Measurements from ENCODE around the gene FBN1. TPM values are rescaled to one million over a fixed set of nuclear protein-coding genes. Genes with fewer than 3 reads are reported as not detected.
A peak's percentile ranks its signal among the peaks of the same experiment; 100 is the strongest.

FBN1 gene
- total and polyA plus RNA-seq, 8 donors: 4.7 to 384 (median 42.6) TPM

DNA sequence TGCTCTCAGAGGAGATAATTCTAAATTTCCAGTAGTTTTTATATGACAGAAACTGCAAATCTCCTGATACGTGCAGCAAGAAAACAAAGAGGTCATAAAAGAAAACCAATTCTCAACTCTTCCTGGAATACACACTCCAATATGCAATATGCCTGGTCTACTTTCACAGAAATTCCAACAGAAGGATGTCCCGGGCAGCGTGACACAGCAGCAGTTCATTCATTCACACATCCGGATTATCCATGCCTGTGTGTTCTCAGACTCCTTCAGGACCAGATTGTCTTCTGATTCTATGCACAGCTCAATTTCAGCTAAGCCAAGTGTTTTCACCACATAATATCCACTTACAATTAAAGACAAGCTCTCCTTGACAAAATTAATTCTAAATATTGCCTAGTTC is 64.3 kb downstream of the FBN1 start:
- Histone ChIP-seq H3K27ac (no peak overlapping the region), H3K36me3 (peaks cover 0 to under 1% (median 0%) of the 10 kb centered on the region in 4 donors), H3K9me3 (no peaks in the 10 kb centered on the region), H3K4me1 (peaks cover 0 to 22% (median 9%) of the 10 kb centered on the region in 4 donors), H3K4me3 (no peak overlapping the region), H3K27me3 (no peaks in the 10 kb centered on the region)
- no peak for DNase-seq
- WGBS, 5 donors: 76 to 93% (median 90%) methylated on average over 4 of the region's 4 CpGs
- no peak for TF ChIP-seq POLR2AphosphoS5 (IDR thresholded peaks at IDR 0.05)
- TF ChIP-seq, protein P1, sequence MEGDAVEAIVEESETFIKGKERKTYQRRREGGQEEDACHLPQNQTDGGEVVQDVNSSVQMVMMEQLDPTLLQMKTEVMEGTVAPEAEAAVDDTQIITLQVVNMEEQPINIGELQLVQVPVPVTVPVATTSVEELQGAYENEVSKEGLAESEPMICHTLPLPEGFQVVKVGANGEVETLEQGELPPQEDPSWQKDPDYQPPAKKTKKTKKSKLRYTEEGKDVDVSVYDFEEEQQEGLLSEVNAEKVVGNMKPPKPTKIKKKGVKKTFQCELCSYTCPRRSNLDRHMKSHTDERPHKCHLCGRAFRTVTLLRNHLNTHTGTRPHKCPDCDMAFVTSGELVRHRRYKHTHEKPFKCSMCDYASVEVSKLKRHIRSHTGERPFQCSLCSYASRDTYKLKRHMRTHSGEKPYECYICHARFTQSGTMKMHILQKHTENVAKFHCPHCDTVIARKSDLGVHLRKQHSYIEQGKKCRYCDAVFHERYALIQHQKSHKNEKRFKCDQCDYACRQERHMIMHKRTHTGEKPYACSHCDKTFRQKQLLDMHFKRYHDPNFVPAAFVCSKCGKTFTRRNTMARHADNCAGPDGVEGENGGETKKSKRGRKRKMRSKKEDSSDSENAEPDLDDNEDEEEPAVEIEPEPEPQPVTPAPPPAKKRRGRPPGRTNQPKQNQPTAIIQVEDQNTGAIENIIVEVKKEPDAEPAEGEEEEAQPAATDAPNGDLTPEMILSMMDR (IDR thresholded peaks at IDR 0.05): no peak
- TF ChIP-seq POLR2A (IDR thresholded peaks at IDR 0.05): no peak
- no peak for TF ChIP-seq EP300 (IDR thresholded peaks at IDR 0.05)
- intact Hi-C loops (cut with DNase I; ENCODE audit: low total_unique reads): no loop called here

DNA sequence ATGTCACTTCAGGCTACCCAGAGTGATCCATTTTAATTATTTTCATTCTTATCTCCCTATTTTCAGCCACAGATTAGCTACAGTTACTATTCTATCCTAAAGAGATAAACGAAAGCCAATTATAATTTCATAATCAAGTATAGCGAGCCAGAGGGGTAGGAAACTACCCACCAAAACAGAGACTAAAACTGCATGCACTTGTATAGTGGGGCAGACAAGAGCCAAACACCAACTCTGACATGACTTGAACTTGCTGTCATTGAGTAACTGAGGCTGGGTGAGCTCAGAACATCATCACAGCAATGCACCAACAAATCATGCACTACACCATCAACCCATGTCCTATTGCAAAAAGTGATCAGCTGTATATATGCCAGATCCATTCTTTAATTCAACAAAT is 64.8 kb downstream of the FBN1 start:
- WGBS, 5 donors: 79 to 94% (median 87%) methylated on average over 2 of the region's 2 CpGs
- DNase-seq: no peak
- TF ChIP-seq POLR2A (IDR thresholded peaks at IDR 0.05): no peak
- no peak for TF ChIP-seq POLR2AphosphoS5 (IDR thresholded peaks at IDR 0.05)
- TF ChIP-seq EP300 (IDR thresholded peaks at IDR 0.05): no peak
- TF ChIP-seq, protein P1 (IDR thresholded peaks at IDR 0.05): no peak
- H3K27ac ChIP-seq: no peak overlapping the region
- H3K27me3 ChIP-seq: no peaks in the 10 kb centered on the region
- H3K9me3 ChIP-seq: no peaks in the 10 kb centered on the region
- H3K4me1 ChIP-seq: peaks cover 0 to 22% (median 9%) of the 10 kb centered on the region in 4 donors
- H3K4me3 ChIP-seq: no peak overlapping the region
- intact Hi-C loops (cut with DNase I; ENCODE audit: low total_unique reads): no loop called here
- H3K36me3 ChIP-seq: peaks cover 0 to 3% (median 0%) of the 10 kb centered on the region in 4 donors

DNA sequence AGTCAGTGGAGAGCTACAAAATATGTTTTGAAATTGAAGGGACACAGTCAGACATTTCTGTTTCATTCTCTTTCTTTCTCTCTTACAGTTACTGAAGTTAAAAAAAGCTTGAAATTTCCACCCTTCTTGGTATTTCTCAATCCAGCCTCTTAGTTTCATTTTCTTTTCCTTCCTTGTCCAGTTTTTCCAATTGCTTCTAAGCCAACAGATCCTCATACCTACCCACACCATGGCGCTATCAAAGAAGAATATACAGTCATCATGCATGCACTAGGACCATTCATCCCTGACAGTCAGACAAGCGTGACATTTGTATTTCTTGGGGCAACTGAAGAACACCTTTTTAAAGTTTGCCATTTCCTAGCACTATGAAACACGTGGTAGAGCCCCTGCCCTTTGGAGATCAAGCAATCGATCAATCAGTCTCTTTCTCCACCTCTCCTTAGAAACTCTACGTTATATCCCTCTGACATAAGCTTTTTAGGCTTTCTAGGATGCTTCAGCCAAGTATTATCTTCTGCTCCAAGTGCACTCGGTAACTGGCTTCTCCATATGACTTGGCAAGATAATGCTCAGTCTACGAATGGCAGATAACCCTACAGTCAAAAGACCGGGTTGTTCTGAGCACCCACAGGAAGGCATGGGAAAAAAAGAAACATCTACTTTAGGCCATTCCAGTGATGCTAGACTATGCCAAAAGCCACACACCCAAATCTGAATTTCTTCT is 65.4 kb downstream of the FBN1 start:
- intact Hi-C loops (cut with DNase I; ENCODE audit: low total_unique reads): no loop called here
- TF ChIP-seq, protein P1 (IDR thresholded peaks at IDR 0.05): no peak
- TF ChIP-seq EP300 (IDR thresholded peaks at IDR 0.05): no peak
- TF ChIP-seq POLR2AphosphoS5 (IDR thresholded peaks at IDR 0.05): no peak
- no peak for TF ChIP-seq POLR2A (IDR thresholded peaks at IDR 0.05)
- peak overlapping the region in 2 of 5 donors; percentile 5 to 27 for H3K27ac ChIP-seq
- no peak for DNase-seq
- WGBS, 5 donors: 77 to 82% (median 81%) methylated on average over 8 of the region's 8 CpGs
- H3K27me3 ChIP-seq: no peaks in the 10 kb centered on the region
- peaks cover 0 to 3% (median 0%) of the 10 kb centered on the region in 4 donors for H3K36me3 ChIP-seq
- peaks cover 0 to 22% (median 9%) of the 10 kb centered on the region in 4 donors for H3K4me1 ChIP-seq
- H3K4me3 ChIP-seq: no peak overlapping the region
- no peaks in the 10 kb centered on the region for H3K9me3 ChIP-seq

DNA sequence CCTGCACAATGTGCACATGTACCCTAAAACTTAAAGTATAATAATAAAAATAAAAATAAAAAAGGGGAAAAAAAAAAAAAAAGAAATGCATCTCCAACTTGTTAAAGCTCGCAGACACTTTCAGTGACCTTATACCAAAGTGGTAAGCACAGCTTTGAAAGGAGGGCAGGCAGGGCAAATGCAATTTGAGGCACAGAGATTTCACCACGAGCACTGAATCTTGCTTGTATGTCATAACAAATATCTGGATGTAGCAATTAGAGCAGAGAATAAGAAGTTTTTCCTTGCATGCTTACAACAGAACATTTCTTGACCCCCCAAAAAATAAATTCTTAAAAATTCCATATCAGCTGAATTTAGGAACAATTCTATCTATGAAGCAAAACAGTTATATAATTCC is 66.5 kb downstream of the FBN1 start:
- Histone ChIP-seq H3K27me3 (no peaks in the 10 kb centered on the region), H3K27ac (no peak overlapping the region), H3K36me3 (peaks cover 0 to 3% (median 0%) of the 10 kb centered on the region in 4 donors), H3K4me1 (peaks cover 0 to 22% (median 9%) of the 10 kb centered on the region in 4 donors), H3K9me3 (no peaks in the 10 kb centered on the region), H3K4me3 (no peak overlapping the region)
- WGBS, 5 donors: 65 to 94% (median 85%) methylated on average over 2 of the region's 2 CpGs
- intact Hi-C loops (cut with DNase I; ENCODE audit: low total_unique reads): no loop called here
- DNase-seq: no peak
- TF ChIP-seq EP300 (IDR thresholded peaks at IDR 0.05): no peak
- no peak for TF ChIP-seq POLR2A (IDR thresholded peaks at IDR 0.05)
- TF ChIP-seq, protein P1 (IDR thresholded peaks at IDR 0.05): no peak
- no peak for TF ChIP-seq POLR2AphosphoS5 (IDR thresholded peaks at IDR 0.05)
